Measurements from ENCODE around the gene HIBCH. TPM values are rescaled to one million over a fixed set of nuclear protein-coding genes. Genes with fewer than 3 reads are reported as not detected.

The HIBCH gene
- total and polyA plus RNA-seq, 2 of the 4 experiments (the other 2 are of a cell fraction), result 8.8 to 11.9 TPM

DNA sequence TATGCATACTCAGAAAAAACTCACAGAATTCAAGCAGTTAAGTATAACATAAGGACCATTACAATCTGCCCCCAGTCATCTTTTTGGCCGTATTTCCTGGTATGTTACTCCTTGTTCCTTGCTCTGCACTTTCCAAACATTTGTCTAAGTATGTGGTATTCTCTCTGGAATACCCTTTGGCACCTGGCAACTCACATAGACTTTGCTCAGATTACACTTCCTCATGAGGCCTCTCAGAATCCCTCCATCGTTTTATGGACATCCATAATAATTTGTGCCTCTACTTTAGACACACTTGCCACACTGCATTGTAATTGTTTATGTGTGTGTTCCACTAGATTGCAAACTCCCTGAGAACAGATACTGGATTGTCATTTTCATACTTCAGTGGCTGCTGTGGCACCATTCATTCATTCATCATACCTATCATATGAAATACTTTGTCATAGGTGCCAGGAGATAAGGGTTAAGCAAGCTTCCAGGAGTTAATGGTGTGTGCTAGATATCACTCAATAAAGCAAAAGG, 84.0 kb downstream of the HIBCH start:
- Histone ChIP-seq H4K20me1 (ENCODE audit: insufficient read depth, low read length) (no peaks in the 10 kb centered on the region), H3K9me3 (ENCODE audit: control insufficient read depth, insufficient read depth, low read length) (no peaks in the 10 kb centered on the region), H2BK15ac (ENCODE audit: low read depth, low read length) (no peak overlapping the region), H3K23ac (ENCODE audit: low read depth, low read length) (no peak overlapping the region), H3K14ac (replicated peaks; ENCODE audit: low read depth, low read length) (no peak overlapping the region), H4K5ac (ENCODE audit: low read depth, low read length) (no peak overlapping the region), H3K79me1 (ENCODE audit: low read depth in 1 of 2, low read length in 2 of 2) (no peaks in the 10 kb centered on the region), H3K27ac (ENCODE audit: insufficient read depth, low read length) (no peak overlapping the region), H2AK5ac (ENCODE audit: low read depth, low read length) (no peak overlapping the region), H2BK20ac (ENCODE audit: low read depth, low read length) (no peak overlapping the region), H4K8ac (ENCODE audit: low read depth in 2 of 2, low read length in 2 of 2) (no peak overlapping the region), H3K4me2 (ENCODE audit: low read depth, low read length) (no peak overlapping the region), H3K9ac (ENCODE audit: low read depth, low read length) (no peak overlapping the region), H2BK5ac (ENCODE audit: low read depth, low read length, poor library complexity, severe bottlenecking) (no peak overlapping the region), H3K56ac (ENCODE audit: extremely low read depth, insufficient read depth, low read length) (no peak overlapping the region), H3K27me3 (ENCODE audit: control insufficient read depth, insufficient read depth, low read length) (no peaks in the 10 kb centered on the region), H2AK9ac (replicated peaks; ENCODE audit: low read depth, low read length, poor library complexity) (no peak overlapping the region), H3K9me1 (ENCODE audit: insufficient read depth, low read length) (no peaks in the 10 kb centered on the region), H3K4me1 (ENCODE audit: control insufficient read depth, insufficient read depth, low read length) (no peaks in the 10 kb centered on the region), H4K91ac (ENCODE audit: insufficient read depth, low read depth, low read length) (no peak overlapping the region), H3K4ac (ENCODE audit: low read depth, low read length) (no peak overlapping the region), H3K36me3 (ENCODE audit: control insufficient read depth, insufficient read depth, low read length) (no peaks in the 10 kb centered on the region), H3K18ac (ENCODE audit: low read depth, low read length) (no peak overlapping the region), H2AFZ (replicated peaks; ENCODE audit: low read length, poor library complexity) (no peak overlapping the region), H2BK120ac (ENCODE audit: low read depth, low read length) (no peak overlapping the region), H3K4me3 (ENCODE audit: insufficient read depth, low read depth, low read length) (no peak overlapping the region)
- ChIA-PET CTCF (no interaction called here), POLR2A (ENCODE audit: unreplicated experiment) (no interaction called here)
- TF ChIP-seq MXI1 (IDR thresholded peaks at IDR 0.05; ENCODE audit: borderline replicate concordance, low read depth, low read length), result no peak
- TF ChIP-seq FOS (IDR thresholded peaks at IDR 0.05; ENCODE audit: low read depth, low read length), result no peak
- BruUV-seq (replicated peaks), result no TSS peak
- dilution Hi-C loops (cut with HindIII; ENCODE audit: low sequenced_read_pairs, unreplicated experiment), result no loop called here
- in situ Hi-C loops (cut with MboI; ENCODE audit: low sequenced_read_pairs), result no loop called here
- DNase-seq, result no peak
- intact Hi-C loops (cut with micrococcal nuclease), result no loop called here
- WGBS, 2 experiments (ENCODE audit: extremely low coverage in 2 of 2, insufficient read length in 1 of 2), result no CpG with 5 or more reads among the region's 2 CpGs
- no peak for ATAC-seq (ENCODE audit: low read depth)
